Measurements from ENCODE around the gene ITGB6. TPM values are rescaled to one million over a fixed set of nuclear protein-coding genes. Genes with fewer than 3 reads are reported as not detected.
A peak's percentile ranks its signal among the peaks of the same experiment; 100 is the strongest.

Gene ITGB6
- total RNA-seq, 1 experiment from 2014 or later = not detected

DNA sequence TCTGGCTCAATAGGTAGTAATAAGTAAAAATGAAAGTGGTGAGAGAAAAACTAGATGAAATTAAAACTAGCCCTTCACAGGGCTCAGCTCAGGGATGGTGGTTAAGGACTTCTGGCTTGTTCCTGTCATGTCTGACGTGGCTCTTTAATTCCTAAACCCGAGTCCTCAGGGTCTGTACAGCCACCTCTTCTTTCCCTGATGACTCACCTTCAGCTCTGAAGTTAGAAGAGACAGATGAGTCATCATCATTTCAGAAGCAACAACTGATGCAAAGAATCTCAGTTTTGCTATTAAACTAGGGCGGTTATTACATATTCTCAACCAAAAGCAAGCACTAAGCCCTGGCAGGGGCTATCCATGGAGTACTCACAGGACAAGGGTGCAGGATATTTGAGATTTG is 24.0 kb upstream of the ITGB6 start:
- H3K36me3 Mint-ChIP-seq = no peaks in the 10 kb centered on the region
- POLR2A ChIA-PET = no interaction called here
- H3K4me1 Mint-ChIP-seq = peaks cover 21% of the 10 kb centered on the region
- no peak overlapping the region for H3K4me3 Mint-ChIP-seq
- H3K9me3 Mint-ChIP-seq = no peaks in the 10 kb centered on the region
- CTCF ChIA-PET = no interaction called here
- ATAC-seq (no peak), DNase-seq (ENCODE audit: low spot score) (no peak)
- no peak for TF ChIP-seq HMGA2 (CRISPR knock-in tag; IDR thresholded peaks at IDR 0.05)
- TF ChIP-seq GABPB1 (CRISPR knock-in tag; IDR thresholded peaks at IDR 0.05) = peak; percentile 62; the same call in 1 of the 2 replicates
- H3K27ac Mint-ChIP-seq = no peak overlapping the region
- H3K27me3 Mint-ChIP-seq (ENCODE audit: low read depth) = no peaks in the 10 kb centered on the region

DNA sequence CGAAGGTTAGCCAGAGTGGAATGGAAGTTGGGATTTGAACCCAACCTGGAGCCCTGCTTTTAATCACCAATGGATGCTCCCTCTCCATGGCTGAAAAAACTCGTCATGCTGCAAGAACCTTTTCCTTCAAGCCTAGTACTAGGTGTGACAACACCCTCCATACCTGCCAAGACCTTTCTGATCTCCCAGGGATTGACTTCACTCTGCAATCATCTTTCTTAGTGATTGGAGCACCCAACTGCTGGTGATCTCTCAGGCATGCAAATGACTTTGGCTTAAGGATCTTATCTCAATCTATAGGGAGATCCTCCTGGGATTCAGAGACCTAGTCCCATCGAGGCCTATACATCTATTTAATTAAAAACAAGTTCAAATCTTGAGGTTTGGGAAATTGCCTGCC is 23.5 kb upstream of the ITGB6 start:
- Mint-ChIP-seq H3K27ac (no peak overlapping the region), H3K4me1 (peaks cover 21% of the 10 kb centered on the region)
- DNase-seq (ENCODE audit: low spot score) = no peak

DNA sequence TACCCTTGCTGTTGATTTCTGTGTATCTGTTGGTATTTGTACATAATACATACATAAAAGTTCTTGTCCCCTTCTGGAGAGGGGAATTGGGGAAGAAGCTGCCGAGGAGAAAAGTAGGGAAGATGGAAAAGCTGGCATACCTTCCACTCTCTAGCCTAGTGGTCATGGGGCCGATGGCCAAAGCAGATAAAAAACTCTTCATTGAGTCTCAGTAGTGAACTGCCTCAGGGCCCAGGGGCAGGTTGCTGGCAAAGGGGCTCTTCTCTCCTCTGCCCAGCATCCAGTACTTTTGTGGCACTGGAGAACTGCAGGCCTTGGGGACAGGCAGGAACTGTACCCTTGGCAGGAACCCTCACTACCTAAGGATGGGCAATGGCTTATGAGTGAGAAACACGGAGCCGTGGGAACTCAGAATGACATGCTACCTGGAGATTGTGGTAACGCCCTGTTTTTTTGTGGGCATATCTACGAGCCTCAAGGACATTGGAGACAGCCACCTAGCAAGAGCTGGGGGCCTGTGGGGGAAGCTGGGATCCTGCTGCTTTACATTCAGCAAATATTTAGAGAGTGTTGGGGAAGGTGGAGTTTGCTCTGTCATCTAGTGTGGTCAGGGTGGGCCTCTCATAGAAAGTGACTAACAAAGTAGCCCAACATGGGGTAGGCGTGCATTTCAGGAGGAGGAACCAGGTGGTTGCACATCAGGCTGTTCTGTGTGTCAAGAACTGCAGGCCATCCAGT is 22.6 kb upstream of the ITGB6 start:
- no peak overlapping the region for H3K4me3 Mint-ChIP-seq
- ATAC-seq = no peak
- CTCF ChIA-PET = no interaction called here
- no peaks in the 10 kb centered on the region for H3K9me3 Mint-ChIP-seq
- POLR2A ChIA-PET = no interaction called here
- no peaks in the 10 kb centered on the region for H3K36me3 Mint-ChIP-seq
- no peaks in the 10 kb centered on the region for H3K27me3 Mint-ChIP-seq (ENCODE audit: low read depth)
- peaks cover 21% of the 10 kb centered on the region for H3K4me1 Mint-ChIP-seq
- DNase-seq (ENCODE audit: low spot score) = no peak
- H3K27ac Mint-ChIP-seq = no peak overlapping the region
- TF ChIP-seq SP1 (CRISPR knock-in tag; conservative IDR thresholded peaks at IDR 0.05) (no peak), NR2C2 (CRISPR knock-in tag; IDR thresholded peaks at IDR 0.05) (no peak), ZNF396 (CRISPR knock-in tag; IDR thresholded peaks at IDR 0.05; ENCODE audit: borderline replicate concordance) (no peak), ZNF416 (CRISPR knock-in tag; IDR thresholded peaks at IDR 0.05) (no peak), MXD4 (CRISPR knock-in tag; IDR thresholded peaks at IDR 0.05; ENCODE audit: borderline replicate concordance) (no peak), ZNF232 (CRISPR knock-in tag; IDR thresholded peaks at IDR 0.05) (no peak), NR1H2 (CRISPR knock-in tag; IDR thresholded peaks at IDR 0.05) (no peak), SOX15 (CRISPR knock-in tag; IDR thresholded peaks at IDR 0.05) (no peak), TCF7 (CRISPR knock-in tag; IDR thresholded peaks at IDR 0.05; ENCODE audit: low read depth) (no peak), JAZF1 (CRISPR knock-in tag; IDR thresholded peaks at IDR 0.05) (no peak)
- TF ChIP-seq, protein P1, sequence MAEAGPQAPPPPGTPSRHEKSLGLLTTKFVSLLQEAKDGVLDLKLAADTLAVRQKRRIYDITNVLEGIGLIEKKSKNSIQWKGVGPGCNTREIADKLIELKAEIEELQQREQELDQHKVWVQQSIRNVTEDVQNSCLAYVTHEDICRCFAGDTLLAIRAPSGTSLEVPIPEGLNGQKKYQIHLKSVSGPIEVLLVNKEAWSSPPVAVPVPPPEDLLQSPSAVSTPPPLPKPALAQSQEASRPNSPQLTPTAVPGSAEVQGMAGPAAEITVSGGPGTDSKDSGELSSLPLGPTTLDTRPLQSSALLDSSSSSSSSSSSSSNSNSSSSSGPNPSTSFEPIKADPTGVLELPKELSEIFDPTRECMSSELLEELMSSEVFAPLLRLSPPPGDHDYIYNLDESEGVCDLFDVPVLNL (CRISPR knock-in tag; IDR thresholded peaks at IDR 0.05; ENCODE audit: borderline replicate concordance, low read depth) = no peak
- TF ChIP-seq, protein P2, sequence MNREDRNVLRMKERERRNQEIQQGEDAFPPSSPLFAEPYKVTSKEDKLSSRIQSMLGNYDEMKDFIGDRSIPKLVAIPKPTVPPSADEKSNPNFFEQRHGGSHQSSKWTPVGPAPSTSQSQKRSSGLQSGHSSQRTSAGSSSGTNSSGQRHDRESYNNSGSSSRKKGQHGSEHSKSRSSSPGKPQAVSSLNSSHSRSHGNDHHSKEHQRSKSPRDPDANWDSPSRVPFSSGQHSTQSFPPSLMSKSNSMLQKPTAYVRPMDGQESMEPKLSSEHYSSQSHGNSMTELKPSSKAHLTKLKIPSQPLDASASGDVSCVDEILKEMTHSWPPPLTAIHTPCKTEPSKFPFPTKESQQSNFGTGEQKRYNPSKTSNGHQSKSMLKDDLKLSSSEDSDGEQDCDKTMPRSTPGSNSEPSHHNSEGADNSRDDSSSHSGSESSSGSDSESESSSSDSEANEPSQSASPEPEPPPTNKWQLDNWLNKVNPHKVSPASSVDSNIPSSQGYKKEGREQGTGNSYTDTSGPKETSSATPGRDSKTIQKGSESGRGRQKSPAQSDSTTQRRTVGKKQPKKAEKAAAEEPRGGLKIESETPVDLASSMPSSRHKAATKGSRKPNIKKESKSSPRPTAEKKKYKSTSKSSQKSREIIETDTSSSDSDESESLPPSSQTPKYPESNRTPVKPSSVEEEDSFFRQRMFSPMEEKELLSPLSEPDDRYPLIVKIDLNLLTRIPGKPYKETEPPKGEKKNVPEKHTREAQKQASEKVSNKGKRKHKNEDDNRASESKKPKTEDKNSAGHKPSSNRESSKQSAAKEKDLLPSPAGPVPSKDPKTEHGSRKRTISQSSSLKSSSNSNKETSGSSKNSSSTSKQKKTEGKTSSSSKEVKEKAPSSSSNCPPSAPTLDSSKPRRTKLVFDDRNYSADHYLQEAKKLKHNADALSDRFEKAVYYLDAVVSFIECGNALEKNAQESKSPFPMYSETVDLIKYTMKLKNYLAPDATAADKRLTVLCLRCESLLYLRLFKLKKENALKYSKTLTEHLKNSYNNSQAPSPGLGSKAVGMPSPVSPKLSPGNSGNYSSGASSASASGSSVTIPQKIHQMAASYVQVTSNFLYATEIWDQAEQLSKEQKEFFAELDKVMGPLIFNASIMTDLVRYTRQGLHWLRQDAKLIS (CRISPR knock-in tag; IDR thresholded peaks at IDR 0.05; ENCODE audit: borderline replicate concordance) = no peak

More for the DNA sequence above, 23.5 kb upstream of the ITGB6 start:
- no peaks in the 10 kb centered on the region for H3K9me3 Mint-ChIP-seq
- ChIA-PET POLR2A (no interaction called here), CTCF (no interaction called here)
- no peak for ATAC-seq
- H3K4me3 Mint-ChIP-seq = no peak overlapping the region
- TF ChIP-seq, protein P3, sequence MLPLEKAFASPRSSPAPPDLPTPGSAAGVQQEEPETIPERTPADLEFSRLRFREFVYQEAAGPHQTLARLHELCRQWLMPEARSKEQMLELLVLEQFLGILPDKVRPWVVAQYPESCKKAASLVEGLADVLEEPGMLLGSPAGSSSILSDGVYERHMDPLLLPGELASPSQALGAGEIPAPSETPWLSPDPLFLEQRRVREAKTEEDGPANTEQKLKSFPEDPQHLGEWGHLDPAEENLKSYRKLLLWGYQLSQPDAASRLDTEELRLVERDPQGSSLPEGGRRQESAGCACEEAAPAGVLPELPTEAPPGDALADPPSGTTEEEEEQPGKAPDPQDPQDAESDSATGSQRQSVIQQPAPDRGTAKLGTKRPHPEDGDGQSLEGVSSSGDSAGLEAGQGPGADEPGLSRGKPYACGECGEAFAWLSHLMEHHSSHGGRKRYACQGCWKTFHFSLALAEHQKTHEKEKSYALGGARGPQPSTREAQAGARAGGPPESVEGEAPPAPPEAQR (CRISPR knock-in tag; IDR thresholded peaks at IDR 0.05) = no peak
- no peak for TF ChIP-seq IRF2 (CRISPR knock-in tag; IDR thresholded peaks at IDR 0.05; ENCODE audit: borderline replicate concordance, low read depth)
- TF ChIP-seq, protein P4, sequence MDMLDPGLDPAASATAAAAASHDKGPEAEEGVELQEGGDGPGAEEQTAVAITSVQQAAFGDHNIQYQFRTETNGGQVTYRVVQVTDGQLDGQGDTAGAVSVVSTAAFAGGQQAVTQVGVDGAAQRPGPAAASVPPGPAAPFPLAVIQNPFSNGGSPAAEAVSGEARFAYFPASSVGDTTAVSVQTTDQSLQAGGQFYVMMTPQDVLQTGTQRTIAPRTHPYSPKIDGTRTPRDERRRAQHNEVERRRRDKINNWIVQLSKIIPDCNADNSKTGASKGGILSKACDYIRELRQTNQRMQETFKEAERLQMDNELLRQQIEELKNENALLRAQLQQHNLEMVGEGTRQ (CRISPR knock-in tag; IDR thresholded peaks at IDR 0.05) = no peak
- TF ChIP-seq, protein P5, sequence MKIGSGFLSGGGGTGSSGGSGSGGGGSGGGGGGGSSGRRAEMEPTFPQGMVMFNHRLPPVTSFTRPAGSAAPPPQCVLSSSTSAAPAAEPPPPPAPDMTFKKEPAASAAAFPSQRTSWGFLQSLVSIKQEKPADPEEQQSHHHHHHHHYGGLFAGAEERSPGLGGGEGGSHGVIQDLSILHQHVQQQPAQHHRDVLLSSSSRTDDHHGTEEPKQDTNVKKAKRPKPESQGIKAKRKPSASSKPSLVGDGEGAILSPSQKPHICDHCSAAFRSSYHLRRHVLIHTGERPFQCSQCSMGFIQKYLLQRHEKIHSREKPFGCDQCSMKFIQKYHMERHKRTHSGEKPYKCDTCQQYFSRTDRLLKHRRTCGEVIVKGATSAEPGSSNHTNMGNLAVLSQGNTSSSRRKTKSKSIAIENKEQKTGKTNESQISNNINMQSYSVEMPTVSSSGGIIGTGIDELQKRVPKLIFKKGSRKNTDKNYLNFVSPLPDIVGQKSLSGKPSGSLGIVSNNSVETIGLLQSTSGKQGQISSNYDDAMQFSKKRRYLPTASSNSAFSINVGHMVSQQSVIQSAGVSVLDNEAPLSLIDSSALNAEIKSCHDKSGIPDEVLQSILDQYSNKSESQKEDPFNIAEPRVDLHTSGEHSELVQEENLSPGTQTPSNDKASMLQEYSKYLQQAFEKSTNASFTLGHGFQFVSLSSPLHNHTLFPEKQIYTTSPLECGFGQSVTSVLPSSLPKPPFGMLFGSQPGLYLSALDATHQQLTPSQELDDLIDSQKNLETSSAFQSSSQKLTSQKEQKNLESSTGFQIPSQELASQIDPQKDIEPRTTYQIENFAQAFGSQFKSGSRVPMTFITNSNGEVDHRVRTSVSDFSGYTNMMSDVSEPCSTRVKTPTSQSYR (CRISPR knock-in tag; IDR thresholded peaks at IDR 0.05) = no peak
- TF ChIP-seq NFE2L1 (CRISPR knock-in tag; IDR thresholded peaks at IDR 0.05) = no peak
- TF ChIP-seq, protein P6, sequence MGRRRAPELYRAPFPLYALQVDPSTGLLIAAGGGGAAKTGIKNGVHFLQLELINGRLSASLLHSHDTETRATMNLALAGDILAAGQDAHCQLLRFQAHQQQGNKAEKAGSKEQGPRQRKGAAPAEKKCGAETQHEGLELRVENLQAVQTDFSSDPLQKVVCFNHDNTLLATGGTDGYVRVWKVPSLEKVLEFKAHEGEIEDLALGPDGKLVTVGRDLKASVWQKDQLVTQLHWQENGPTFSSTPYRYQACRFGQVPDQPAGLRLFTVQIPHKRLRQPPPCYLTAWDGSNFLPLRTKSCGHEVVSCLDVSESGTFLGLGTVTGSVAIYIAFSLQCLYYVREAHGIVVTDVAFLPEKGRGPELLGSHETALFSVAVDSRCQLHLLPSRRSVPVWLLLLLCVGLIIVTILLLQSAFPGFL (CRISPR knock-in tag; IDR thresholded peaks at IDR 0.05; ENCODE audit: borderline replicate concordance) = no peak
- no peaks in the 10 kb centered on the region for H3K36me3 Mint-ChIP-seq
- H3K27me3 Mint-ChIP-seq (ENCODE audit: low read depth) = no peaks in the 10 kb centered on the region

Measured in WTC11 (cell line).